ENCODE measurements around the gene SUSD6. TPM values are rescaled to one million over a fixed set of nuclear protein-coding genes. Genes with fewer than 3 reads are reported as not detected.

The SUSD6 gene
- total RNA-seq, 4 donors from 2014 or later, result 33.8 to 125 (median 113) TPM

GRCh38 chr14:69613312-69614073, 2.1 kb downstream of the SUSD6 start:
- Histone ChIP-seq H3K27ac (peak overlapping the region; percentile 98 to 100 (median 99)), H3K4me3 (peak overlapping the region; percentile 92 to 98 (median 95)), H3K4me1 (peaks cover 3 to 64% (median 27%) of the 10 kb centered on the region in 4 donors), H3K27me3 (no peaks in the 10 kb centered on the region), H3K36me3 (no peaks in the 10 kb centered on the region), H3K9me3 (no peaks in the 10 kb centered on the region)
- TF ChIP-seq CTCF (IDR thresholded peaks at IDR 0.05), result no peak
- no peak for TF ChIP-seq POLR2A (IDR thresholded peaks at IDR 0.05)
- DNase-seq, result no peak

- no peaks in the 10 kb centered on the region for H3K9me3 ChIP-seq
- TF ChIP-seq POLR2A (IDR thresholded peaks at IDR 0.05), result no peak
- TF ChIP-seq CTCF (IDR thresholded peaks at IDR 0.05), result no peak
- no peaks in the 10 kb centered on the region for H3K36me3 ChIP-seq
- peaks cover 3 to 75% (median 29%) of the 10 kb centered on the region in 4 donors for H3K4me1 ChIP-seq
- peak in 2 of 3 donors; percentile 81 to 83 for DNase-seq
- H3K27me3 ChIP-seq, result no peaks in the 10 kb centered on the region
- H3K4me3 ChIP-seq, result peak overlapping the region in 1 of 4 donors; percentile 26
- peak overlapping the region; percentile 98 to 100 (median 99) for H3K27ac ChIP-seq
Observed at GRCh38 chr14:69614592-69614991, 3.2 kb downstream of the SUSD6 start.

- DNase-seq, result no peak
- Histone ChIP-seq H3K9me3 (no peaks in the 10 kb centered on the region), H3K36me3 (no peaks in the 10 kb centered on the region), H3K4me1 (peaks cover 3 to 77% (median 31%) of the 10 kb centered on the region in 4 donors), H3K27ac (peak overlapping the region; percentile 98 to 100 (median 99)), H3K4me3 (peak overlapping the region in 3 of 4 donors; percentile 4 to 26 (median 15)), H3K27me3 (no peaks in the 10 kb centered on the region)
- TF ChIP-seq POLR2A (IDR thresholded peaks at IDR 0.05) (no peak), CTCF (IDR thresholded peaks at IDR 0.05) (no peak)
Observed at GRCh38 chr14:69615121-69615495, 3.7 kb downstream of the SUSD6 start.

- Histone ChIP-seq H3K9me3 (no peaks in the 10 kb centered on the region), H3K4me3 (peak overlapping the region; percentile 4 to 34 (median 20)), H3K27me3 (no peaks in the 10 kb centered on the region), H3K27ac (peak overlapping the region; percentile 98 to 100 (median 99)), H3K36me3 (no peaks in the 10 kb centered on the region), H3K4me1 (peaks cover 3 to 74% (median 33%) of the 10 kb centered on the region in 4 donors)
- peak in 2 of 6 experiments; percentile 1 to 26 for TF ChIP-seq CTCF (IDR thresholded peaks at IDR 0.05)
- TF ChIP-seq POLR2A (IDR thresholded peaks at IDR 0.05), result no peak
- DNase-seq, result peak in 2 of 3 donors; percentile 74 to 86
Observed at GRCh38 chr14:69615496-69616407, 4.4 kb downstream of the SUSD6 start.

- Histone ChIP-seq H3K9me3 (no peaks in the 10 kb centered on the region), H3K27ac (peak overlapping the region; percentile 98 to 100 (median 99)), H3K4me3 (peak overlapping the region in 1 of 4 donors; percentile 26), H3K36me3 (no peaks in the 10 kb centered on the region), H3K27me3 (no peaks in the 10 kb centered on the region), H3K4me1 (peaks cover 3 to 79% (median 36%) of the 10 kb centered on the region in 4 donors)
- TF ChIP-seq CTCF (IDR thresholded peaks at IDR 0.05) (no peak), POLR2A (IDR thresholded peaks at IDR 0.05) (no peak)
- DNase-seq, result no peak
Observed at GRCh38 chr14:69616408-69616773, 5.0 kb downstream of the SUSD6 start.
